Kidney epithelial cell (primary cell): ENCODE results near the gene SPOCK3. TPM values are rescaled to one million over a fixed set of nuclear protein-coding genes. Genes with fewer than 3 reads are reported as not detected.

Experiments
- DNase-seq: peaks from one replicate; pipeline ENCODE4 v3.0.0-alpha.2; 2010; ENCODE audit warnings: low read depth
- H3K27me3 ChIP-seq: 2 replicates; pipeline ENCODE4 v1.6.0; 2011; ENCODE audit warnings: low read length; ENCODE audit not compliant: control insufficient read depth, insufficient read depth
- H3K36me3 ChIP-seq: 2 replicates; pipeline ENCODE4 v1.5.1; 2011; ENCODE audit warnings: low read length; ENCODE audit not compliant: control insufficient read depth, insufficient read depth
- H3K4me3 ChIP-seq: 2 replicates; pipeline ENCODE4 v1.5.1; 2011; ENCODE audit warnings: low read depth, mild to moderate bottlenecking, control low read depth, low read length
- CTCF ChIP-seq: IDR thresholded peaks from 2 replicates; pipeline ENCODE4 v1.5.1; 2011; ENCODE audit warnings: mild to moderate bottlenecking, moderate library complexity, low read length, control low read depth, inconsistent platforms; ENCODE audit not compliant: insufficient read depth, poor library complexity, severe bottlenecking
- total RNA-seq: library from RNA; depleted of rRNA; stranded (reverse); fragments of >200 nt; gene quantifications from 2 replicates; pipeline ENCODE4 v1.2.3, GENCODE V29; 2015

Gene SPOCK3
- total RNA-seq, 1 donor from 2014 or later, result 1.4 TPM

DNA sequence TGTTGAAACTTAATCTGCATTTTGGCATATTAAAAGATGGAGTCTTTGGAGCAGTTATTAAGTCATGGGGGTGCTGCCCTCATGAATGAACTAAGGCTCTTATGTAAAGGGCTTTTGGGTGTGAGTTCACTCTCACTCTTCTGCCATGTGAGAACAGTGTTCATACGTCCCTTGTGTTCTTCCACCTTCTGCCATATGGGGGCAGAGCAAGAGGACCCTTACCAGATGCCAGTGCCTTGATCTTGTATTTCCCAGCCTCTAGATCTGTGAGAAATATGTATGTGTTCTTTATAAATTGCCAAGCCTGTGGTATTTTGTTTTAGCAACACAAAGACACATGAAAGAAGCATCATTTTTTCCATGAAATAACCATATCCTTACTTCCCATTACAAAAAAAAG lies 213.9 kb downstream of the SPOCK3 start:
- H3K4me3 ChIP-seq, result no peak overlapping the region
- DNase-seq, result no peak
- peak; percentile 45 for TF ChIP-seq CTCF
- no peaks in the 10 kb centered on the region for H3K36me3 ChIP-seq
- H3K27me3 ChIP-seq, result no peaks in the 10 kb centered on the region

- Histone ChIP-seq H3K4me3 (no peak overlapping the region), H3K36me3 (no peaks in the 10 kb centered on the region), H3K27me3 (no peaks in the 10 kb centered on the region)
- no peak for DNase-seq
- TF ChIP-seq CTCF, result no peak
These were observed 219.3 kb downstream of the SPOCK3 start for GRCh38 chr4:167014944-167015343.

GRCh38 chr4:167003326-167003725 lies 231.0 kb downstream of the SPOCK3 start:
- no peak overlapping the region for H3K4me3 ChIP-seq
- H3K36me3 ChIP-seq, result no peaks in the 10 kb centered on the region
- DNase-seq, result no peak
- no peak for TF ChIP-seq CTCF
- H3K27me3 ChIP-seq, result no peaks in the 10 kb centered on the region

- Histone ChIP-seq H3K36me3 (no peaks in the 10 kb centered on the region), H3K4me3 (no peak overlapping the region), H3K27me3 (no peaks in the 10 kb centered on the region)
- DNase-seq, result no peak
- no peak for TF ChIP-seq CTCF
These were observed 234.0 kb downstream of the SPOCK3 start for GRCh38 chr4:167000141-167000852.

- H3K36me3 ChIP-seq, result no peaks in the 10 kb centered on the region
- no peak for TF ChIP-seq CTCF
- no peak for DNase-seq
- no peaks in the 10 kb centered on the region for H3K27me3 ChIP-seq
- H3K4me3 ChIP-seq, result no peak overlapping the region
These were observed 238.1 kb downstream of the SPOCK3 start for GRCh38 chr4:166996216-166996615.

DNA sequence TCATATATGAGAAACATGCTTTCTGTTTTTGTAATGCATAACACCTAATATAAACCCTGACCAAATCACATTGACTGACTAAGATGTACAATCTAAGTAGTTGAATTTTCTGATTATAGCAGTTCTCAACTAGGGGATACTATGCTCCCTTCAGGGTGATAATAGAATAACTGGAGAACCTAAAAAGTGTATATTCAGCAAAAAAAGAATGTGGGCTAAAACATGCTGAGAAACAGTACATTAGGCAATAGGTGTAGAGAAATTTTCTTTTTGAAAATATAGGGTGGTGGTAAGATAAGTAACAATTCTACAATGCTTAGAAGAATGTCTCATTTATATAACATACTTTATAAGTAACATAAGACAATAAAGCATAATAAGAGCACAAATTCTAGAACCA lies 239.6 kb downstream of the SPOCK3 start:
- no peak for TF ChIP-seq CTCF
- Histone ChIP-seq H3K4me3 (no peak overlapping the region), H3K27me3 (no peaks in the 10 kb centered on the region), H3K36me3 (no peaks in the 10 kb centered on the region)
- no peak for DNase-seq
